Keratinocyte (primary cell): ENCODE data around the gene MMEL1. TPM values are rescaled to one million over a fixed set of nuclear protein-coding genes. Genes with fewer than 3 reads are reported as not detected.

ENCODE experiments used
- DNase-seq: peaks from one replicate; pipeline ENCODE4 v3.0.0-alpha.2; 2011; ENCODE audit warnings: low read depth, missing footprints, low spot score
- FAIRE-seq: peaks from 2 replicates; lab custom pipeline; 2011; peaks lifted over from hg19 to GRCh38; lab: Jason Lieb, UNC
- H2AFZ ChIP-seq: 2 replicates; pipeline ENCODE4 v1.6.0; 2012; ENCODE audit warnings: low read length, control low read depth, inconsistent platforms; ENCODE audit not compliant: control insufficient read depth
- H3K27ac ChIP-seq: 2 replicates; pipeline ENCODE4 v1.5.1; 2011; ENCODE audit warnings: low read length; ENCODE audit not compliant: control insufficient read depth, insufficient read depth
- H3K27me3 ChIP-seq: 3 replicates; pipeline ENCODE4 v1.6.0; 2011; ENCODE audit warnings: low read length; ENCODE audit not compliant: control insufficient read depth, insufficient read depth; ENCODE audit errors: extremely low read depth
- H3K36me3 ChIP-seq, 2 experiments: 2 replicates in 1 of 2; 3 replicates in 1 of 2; pipeline ENCODE4 v1.5.1; 2011; ENCODE audit warnings: low read length in 2 of 2, mild to moderate bottlenecking in 1 of 2; ENCODE audit not compliant: control insufficient read depth in 2 of 2, insufficient read depth in 2 of 2; ENCODE audit errors: extremely low read depth in 1 of 2
- H3K4me1 ChIP-seq: 3 replicates; pipeline ENCODE4 v1.5.1; 2011; ENCODE audit warnings: low read length; ENCODE audit not compliant: control insufficient read depth, insufficient read depth; ENCODE audit errors: extremely low read depth
- H3K4me2 ChIP-seq: 3 replicates; pipeline ENCODE4 v1.6.0; 2011; ENCODE audit warnings: low read depth, low read length; ENCODE audit not compliant: control insufficient read depth, insufficient read depth; ENCODE audit errors: extremely low read depth
- H3K4me3 ChIP-seq, 3 experiments: fragments of 200-600 bp in 1 of 3; sonication (generic) in 1 of 3; 2 replicates in 2 of 3; 3 replicates in 1 of 3; pipeline ENCODE4 v1.5.1; 2011 to 2016; ENCODE audit warnings: low read length in 3 of 3, mild to moderate bottlenecking in 3 of 3, control low read depth in 2 of 3, inconsistent platforms in 1 of 3, low read depth in 1 of 3, mixed read lengths in 1 of 3, mixed run types in 1 of 3, moderate library complexity in 1 of 3; ENCODE audit not compliant: control insufficient read depth in 2 of 3, insufficient read depth in 2 of 3; ENCODE audit errors: extremely low read depth in 1 of 3
- H3K79me2 ChIP-seq: 2 replicates; pipeline ENCODE4 v1.6.0; 2012; ENCODE audit warnings: low read length; ENCODE audit not compliant: control insufficient read depth, insufficient read depth
- H3K9ac ChIP-seq: 3 replicates; pipeline ENCODE4 v1.6.0; 2011; ENCODE audit warnings: low read length; ENCODE audit not compliant: control insufficient read depth, insufficient read depth; ENCODE audit errors: extremely low read depth
- H3K9me1 ChIP-seq: 3 replicates; pipeline ENCODE4 v1.6.0; 2011; ENCODE audit warnings: low read length; ENCODE audit not compliant: control insufficient read depth, insufficient read depth; ENCODE audit errors: extremely low read depth
- H3K9me3 ChIP-seq: 2 replicates; pipeline ENCODE4 v1.5.1; 2012; ENCODE audit warnings: low read depth, low read length; ENCODE audit not compliant: control insufficient read depth
- H4K20me1 ChIP-seq: 3 replicates; pipeline ENCODE4 v1.6.0; 2011; ENCODE audit warnings: low read length; ENCODE audit not compliant: control insufficient read depth, insufficient read depth; ENCODE audit errors: extremely low read depth
- EZH2 ChIP-seq: IDR thresholded peaks from one replicate; pipeline ENCODE4 v1.6.1; 2012; ENCODE audit warnings: inconsistent platforms, mild to moderate bottlenecking, low read length, moderate library complexity
- dilution Hi-C: fragments of 300-500 bp; cut with MboI; formaldehyde crosslinking; loops from one replicate; pipeline ENCODE4 v1.7.0; 2020; ENCODE audit warnings: low sequenced_read_pairs; ENCODE audit not compliant: extremely low pct_ligation_motif_present
- polyA plus RNA-seq, 5 experiments: library from polyadenylated mRNA; depleted of rRNA in 3 of 5; stranded (reverse) in 3 of 5; stranded (forward) in 1 of 5; unstranded in 1 of 5; fragments of >200 nt; gene quantifications; 1 replicate in 1 of 5; 2 replicates in 3 of 5; 3 replicates in 1 of 5; pipeline versions ENCODE4 v1.2.1 to v1.2.3, GENCODE V29; 2011 to 2012; ENCODE audit warnings: missing spikeins in 2 of 5, low read depth in 1 of 5, low replicate concordance in 1 of 5
- TF ChIP-seq, protein P1 (sequence below), 3 experiments: IDR thresholded peaks in 1 of 3; conservative IDR thresholded peaks in 1 of 3; optimal IDR thresholded peaks in 1 of 3; 2 replicates in 2 of 3; 3 replicates in 1 of 3; pipeline versions ENCODE3 to v1.5.1; 2011; ENCODE audit warnings: low read length in 3 of 3, mild to moderate bottlenecking in 3 of 3, moderate library complexity in 2 of 3, control low read depth in 1 of 3, inconsistent platforms in 1 of 3; ENCODE audit not compliant: insufficient read depth in 2 of 3; ENCODE audit errors: extremely low read depth in 1 of 3

MMEL1 gene
- polyA plus RNA-seq, 1 donor (not counting 4 experiments of a cell fraction or from before 2014, with no cell fraction given): not detected

- peaks cover 4% of the 10 kb centered on the region for H3K27me3 ChIP-seq
- dilution Hi-C loops: no loop called here
- no peaks in the 10 kb centered on the region for H3K79me2 ChIP-seq
- no peak overlapping the region for H3K9ac ChIP-seq
- H3K4me1 ChIP-seq: peaks cover 8% of the 10 kb centered on the region
- no peak for DNase-seq
- H2AFZ ChIP-seq: no peak overlapping the region
- H4K20me1 ChIP-seq: no peaks in the 10 kb centered on the region
- H3K36me3 ChIP-seq: no peaks in the 10 kb centered on the region
- no peak for FAIRE-seq
- no peak overlapping the region for H3K4me2 ChIP-seq
- TF ChIP-seq, protein P1, sequence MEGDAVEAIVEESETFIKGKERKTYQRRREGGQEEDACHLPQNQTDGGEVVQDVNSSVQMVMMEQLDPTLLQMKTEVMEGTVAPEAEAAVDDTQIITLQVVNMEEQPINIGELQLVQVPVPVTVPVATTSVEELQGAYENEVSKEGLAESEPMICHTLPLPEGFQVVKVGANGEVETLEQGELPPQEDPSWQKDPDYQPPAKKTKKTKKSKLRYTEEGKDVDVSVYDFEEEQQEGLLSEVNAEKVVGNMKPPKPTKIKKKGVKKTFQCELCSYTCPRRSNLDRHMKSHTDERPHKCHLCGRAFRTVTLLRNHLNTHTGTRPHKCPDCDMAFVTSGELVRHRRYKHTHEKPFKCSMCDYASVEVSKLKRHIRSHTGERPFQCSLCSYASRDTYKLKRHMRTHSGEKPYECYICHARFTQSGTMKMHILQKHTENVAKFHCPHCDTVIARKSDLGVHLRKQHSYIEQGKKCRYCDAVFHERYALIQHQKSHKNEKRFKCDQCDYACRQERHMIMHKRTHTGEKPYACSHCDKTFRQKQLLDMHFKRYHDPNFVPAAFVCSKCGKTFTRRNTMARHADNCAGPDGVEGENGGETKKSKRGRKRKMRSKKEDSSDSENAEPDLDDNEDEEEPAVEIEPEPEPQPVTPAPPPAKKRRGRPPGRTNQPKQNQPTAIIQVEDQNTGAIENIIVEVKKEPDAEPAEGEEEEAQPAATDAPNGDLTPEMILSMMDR (optimal IDR thresholded peaks at IDR 0.05 in 1 of 3, IDR thresholded peaks at IDR 0.05 in 1 of 3, conservative IDR thresholded peaks at IDR 0.05 in 1 of 3; ENCODE audit: extremely low read depth in 1 of 3, insufficient read depth in 2 of 3, low read length in 3 of 3): no peak
- no peak for TF ChIP-seq EZH2
- no peak overlapping the region for H3K4me3 ChIP-seq
- H3K9me1 ChIP-seq: no peaks in the 10 kb centered on the region
- H3K9me3 ChIP-seq: no peaks in the 10 kb centered on the region
- H3K27ac ChIP-seq: no peak overlapping the region
Measured at GRCh38 chr1:2582391-2582790, 50.4 kb downstream of the MMEL1 start.

DNA sequence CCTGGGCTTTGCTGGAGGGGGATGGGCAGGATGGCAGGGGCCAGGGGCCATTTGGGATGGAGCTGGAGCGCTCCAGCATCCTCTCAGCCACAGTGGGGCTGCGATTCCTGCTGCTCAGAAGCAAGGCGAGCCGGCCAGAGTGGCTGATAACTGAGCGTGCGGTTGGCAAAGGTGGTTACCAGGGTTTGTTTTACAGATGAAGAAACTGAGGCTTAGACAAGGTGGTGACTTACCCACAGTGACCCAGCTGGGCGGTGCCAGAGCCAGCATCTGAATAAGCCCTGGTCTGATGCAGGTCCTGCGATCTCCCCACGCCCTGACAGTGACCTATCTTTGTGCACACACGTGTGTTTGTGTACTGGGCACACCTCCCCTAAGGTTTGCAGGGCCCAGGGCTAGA lies 52.1 kb downstream of the MMEL1 start:
- peaks cover 5% of the 10 kb centered on the region for H3K4me1 ChIP-seq

More for the DNA sequence above, 52.1 kb downstream of the MMEL1 start:
- Histone ChIP-seq H3K79me2 (no peaks in the 10 kb centered on the region), H2AFZ (no peak overlapping the region), H3K27ac (no peak overlapping the region), H3K36me3 (no peaks in the 10 kb centered on the region), H3K4me3 (no peak overlapping the region), H3K4me2 (no peak overlapping the region), H3K9ac (no peak overlapping the region), H4K20me1 (no peaks in the 10 kb centered on the region), H3K9me1 (no peaks in the 10 kb centered on the region), H3K27me3 (peaks cover 4% of the 10 kb centered on the region), H3K9me3 (no peaks in the 10 kb centered on the region)
- no peak for FAIRE-seq
- dilution Hi-C loops: no loop called here
- TF ChIP-seq, protein P1 (optimal IDR thresholded peaks at IDR 0.05 in 1 of 3, IDR thresholded peaks at IDR 0.05 in 1 of 3, conservative IDR thresholded peaks at IDR 0.05 in 1 of 3; ENCODE audit: extremely low read depth in 1 of 3, insufficient read depth in 2 of 3, low read length in 3 of 3): no peak
- TF ChIP-seq EZH2: no peak
- DNase-seq: no peak
